Ovary (tissue), 9 donors: ENCODE results near the gene DDX51. TPM values are rescaled to one million over a fixed set of nuclear protein-coding genes. Genes with fewer than 3 reads are reported as not detected.
A peak's percentile ranks its signal among the peaks of the same experiment; 100 is the strongest.

Source experiments
- DNase-seq, 5 donors: peaks; one replicate each; pipeline ENCODE4 v3.0.0-alpha.2; 2019 to 2020
- H3K27ac ChIP-seq, 2 donors: fragments of 200-600 bp; one replicate each; pipeline versions ENCODE4 v1.5.1 to v1.8.0; 2019 to 2022
- H3K27me3 ChIP-seq: fragments of 200-600 bp; one replicate; pipeline ENCODE4 v1.8.0; 2022
- H3K36me3 ChIP-seq: fragments of 200-600 bp; sonication (generic); one replicate; pipeline ENCODE4 v1.5.1; 2019
- H3K4me1 ChIP-seq: one replicate; pipeline ENCODE4 v1.8.1; 2013; ENCODE audit warnings: mild to moderate bottlenecking, moderate library complexity; ENCODE audit not compliant: insufficient read depth
- H3K4me3 ChIP-seq: fragments of 200-600 bp; sonication (generic); one replicate; pipeline ENCODE4 v1.5.1; 2017
- H3K9me3 ChIP-seq, 2 donors: fragments of 200-600 bp in 1 of 2; sonication (generic) in 1 of 2; one replicate each; pipeline versions ENCODE4 v1.5.1 to v1.8.1; 2013 to 2019; ENCODE audit warnings: mild to moderate bottlenecking in 1 of 2, moderate library complexity in 1 of 2
- CTCF ChIP-seq, 3 donors: fragments of 450-650 bp in 2 of 3; fragments of 200-600 bp in 1 of 3; IDR thresholded peaks; one replicate each; pipeline versions ENCODE4 v1.5.1 to v1.8.0; 2016 to 2022; ENCODE audit warnings: antibody characterized with exemption in 3 of 3, mild to moderate bottlenecking in 1 of 3
- EP300 ChIP-seq: sonication (generic); formaldehyde crosslinking; IDR thresholded peaks from one replicate; pipeline ENCODE4 v1.6.1; 2017; ENCODE audit warnings: antibody characterized with exemption
- POLR2A ChIP-seq: fragments of 450-650 bp; IDR thresholded peaks from one replicate; pipeline ENCODE4 v1.6.1; 2017; ENCODE audit warnings: antibody characterized with exemption, mild to moderate bottlenecking, moderate library complexity
- WGBS, 3 donors: extraction: QIAGEN DNeasy Blood & Tissue Kit in 1 of 3; methylation state at CpG; one replicate each; pipeline versions ENCODE4 v1.1.5 to v1.1.7; 2013 to 2017; 5-methylcytosine and 5-hydroxymethylcytosine counted together
- intact Hi-C, 4 donors: fragments of 100-400 bp; cut with DNase I; formaldehyde crosslinking; loops; one replicate each; pipeline versions ENCODE4 v1.11.0 to v1.15.1; 2022 to 2023
- polyA plus RNA-seq, 2 donors: library from polyadenylated mRNA; stranded (reverse); fragments of 200-250 nt in 1 of 2; fragments of 350-450 nt in 1 of 2; fragmentation: Illumina TruSeq in 1 of 2; extraction: RNeasy Lipid Tissue Mini Kit (QIAGEN cat#74804) in 1 of 2; gene quantifications; one replicate each; pipeline ENCODE4 v1.2.3, GENCODE V29; 2013 to 2014
- total RNA-seq, 7 donors: library from RNA; depleted of rRNA in 2 of 7; stranded (reverse); fragments of >200 nt in 2 of 7; fragmentation: NEBNext Ultra II Directional in 3 of 7; extraction: Animal tissue kit (Norgen Biotek cat#: 25700) in 3 of 7; gene quantifications; one replicate each; pipeline versions ENCODE4 v1.1.0 to v1.2.4, GENCODE V29; 2016 to 2023
- donor health status: DM: no; HTN: no; CAD: no; lungs with moderate emphysema.
- donor health status: DM: no; HTN: no; CAD: no.
- donor health status: Bipolar disorder and iron deficiency.
- donor health status: DM: yes; HTN: yes; CAD: no.
- donor health status: DM: no; HTN: no; CAD: no.
- donor health status: DM: yes; HTN: yes; CAD: no.

Gene DDX51
- total and polyA plus RNA-seq, 9 donors, result 10.0 to 26.2 (median 21.8) TPM

GRCh38 chr12:132162508-132163031 lies 18.5 kb upstream of the DDX51 start:
- DNase-seq, result peak in 2 of 5 donors; percentile 49 to 73
- Histone ChIP-seq H3K9me3 (no peaks in the 10 kb centered on the region), H3K36me3 (no peaks in the 10 kb centered on the region), H3K27ac (no peak overlapping the region), H3K27me3 (no peaks in the 10 kb centered on the region), H3K4me3 (no peak overlapping the region), H3K4me1 (peaks cover 3% of the 10 kb centered on the region)
- TF ChIP-seq POLR2A (no peak), EP300 (no peak), CTCF (IDR thresholded peaks at IDR 0.05) (no peak)
- WGBS, 3 donors, result 6 to 13% (median 10%) methylated on average over 17 of the region's 17 CpGs
- intact Hi-C loops, result loop anchor here in 1 of 4 donors (5.0 to 10.0 kb wide), 2 partner anchors 242 to 1400 kb away; no protein-coding TSS in a partner anchor

GRCh38 chr12:132161796-132162507 lies 17.8 kb upstream of the DDX51 start:
- TF ChIP-seq CTCF (IDR thresholded peaks at IDR 0.05) (no peak), POLR2A (no peak)
- Histone ChIP-seq H3K27ac (no peak overlapping the region), H3K4me1 (peaks cover 3% of the 10 kb centered on the region), H3K27me3 (no peaks in the 10 kb centered on the region), H3K9me3 (no peaks in the 10 kb centered on the region), H3K4me3 (no peak overlapping the region), H3K36me3 (no peaks in the 10 kb centered on the region)
- 23 to 43% (median 34%) methylated on average over 17 of the region's 17 CpGs for WGBS, 3 donors
- intact Hi-C loops, result loop anchor here in 1 of 4 donors (5.0 to 10.0 kb wide), 2 partner anchors 243 to 1400 kb away; no protein-coding TSS in a partner anchor
- DNase-seq, result peak in 1 of 5 donors; percentile 10

- 28 to 32% (median 31%) methylated on average over 14 of the region's 14 CpGs for WGBS, 3 donors
- no peaks in the 10 kb centered on the region for H3K9me3 ChIP-seq
- no peak overlapping the region for H3K27ac ChIP-seq
- peaks cover 3% of the 10 kb centered on the region for H3K4me1 ChIP-seq
- intact Hi-C loops, result loop anchor here in 1 of 4 donors (5.0 to 10.0 kb wide), 2 partner anchors 244 to 1399 kb away; no protein-coding TSS in a partner anchor
- TF ChIP-seq EP300 (no peak), CTCF (IDR thresholded peaks at IDR 0.05) (no peak), POLR2A (no peak)
- no peaks in the 10 kb centered on the region for H3K36me3 ChIP-seq
- no peaks in the 10 kb centered on the region for H3K27me3 ChIP-seq
- no peak for DNase-seq
- no peak overlapping the region for H3K4me3 ChIP-seq
These were observed 17.1 kb upstream of the DDX51 start for GRCh38 chr12:132161036-132161781.

- H3K4me3 ChIP-seq, result no peak overlapping the region
- no peak overlapping the region for H3K27ac ChIP-seq
- H3K36me3 ChIP-seq, result no peaks in the 10 kb centered on the region
- H3K27me3 ChIP-seq, result no peaks in the 10 kb centered on the region
- WGBS, 3 donors, result 64 to 71% (median 71%) methylated on average over 15 of the region's 15 CpGs
- DNase-seq, result peak in 1 of 5 donors; percentile 21
- no peaks in the 10 kb centered on the region for H3K9me3 ChIP-seq
- peaks cover 3% of the 10 kb centered on the region for H3K4me1 ChIP-seq
- TF ChIP-seq POLR2A (no peak), EP300 (no peak), CTCF (IDR thresholded peaks at IDR 0.05) (no peak)
- intact Hi-C loops, result loop anchor here in 1 of 4 donors (5.0 to 10.0 kb wide), 2 partner anchors 244 to 1398 kb away; no protein-coding TSS in a partner anchor
These were observed 16.5 kb upstream of the DDX51 start for GRCh38 chr12:132160601-132161035.
